HuH-7 (cell line): ENCODE measurements around the gene CFAP52.
"Not testable (repeated sequence)": the region's sequence is repeated elsewhere in the genome, so short reads cannot be mapped to it uniquely, and the experiment has no call there.

Experiments used
- DNase-seq: peaks from one replicate; pipeline ENCODE4 v3.0.0; 2011; ENCODE audit warnings: low spot score

Gene CFAP52

DNA sequence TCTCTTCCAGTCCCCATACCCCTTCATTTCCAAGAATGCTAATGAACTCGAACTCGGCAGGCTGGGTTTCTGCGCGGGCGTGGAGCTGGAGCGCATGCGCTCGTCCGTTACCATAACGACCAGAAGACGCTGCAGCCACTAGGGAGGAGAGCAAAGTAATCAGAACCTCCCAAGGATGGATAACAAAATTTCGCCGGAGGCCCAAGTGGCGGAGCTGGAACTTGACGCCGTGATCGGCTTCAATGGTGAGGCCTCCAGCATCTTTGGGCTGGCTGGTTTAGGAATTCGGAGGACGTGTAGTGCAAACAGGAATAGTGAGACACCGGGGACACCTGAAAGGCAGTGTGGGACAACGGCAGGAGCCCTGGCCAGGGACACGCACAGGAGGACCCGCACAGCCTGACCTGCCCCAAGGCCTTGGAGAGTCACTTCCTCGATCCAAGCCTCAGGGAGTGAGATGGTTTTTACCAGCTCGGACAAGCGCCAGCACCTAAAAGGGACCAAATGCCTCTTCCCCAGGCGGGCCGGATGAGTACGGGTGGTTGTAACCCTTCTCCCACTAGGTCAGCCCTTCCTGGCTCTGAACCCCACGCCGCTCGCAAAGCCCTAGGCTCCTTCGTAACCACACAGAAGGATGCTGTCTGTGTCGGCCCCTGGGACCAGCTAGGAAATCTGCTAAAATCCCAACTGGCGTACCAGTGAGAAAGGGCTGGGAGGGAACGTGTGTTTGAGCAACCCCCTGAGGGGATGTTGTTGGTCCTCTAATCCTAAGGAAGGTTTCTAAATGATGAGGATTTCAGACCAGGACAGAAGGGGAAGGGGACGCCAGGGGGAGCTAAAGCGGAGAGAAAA lies at the start of gene CFAP52:
TSS of gene CFAP52 (plus strand) at position 122 of the 852 bp plus-strand sequence. CDS start at position 176, 54 bp downstream.
- DNase-seq, result peak; percentile 48

- no peak for DNase-seq
Measured at GRCh38 chr17:9527788-9528187, 48.7 kb upstream of the CFAP52 start.

DNA sequence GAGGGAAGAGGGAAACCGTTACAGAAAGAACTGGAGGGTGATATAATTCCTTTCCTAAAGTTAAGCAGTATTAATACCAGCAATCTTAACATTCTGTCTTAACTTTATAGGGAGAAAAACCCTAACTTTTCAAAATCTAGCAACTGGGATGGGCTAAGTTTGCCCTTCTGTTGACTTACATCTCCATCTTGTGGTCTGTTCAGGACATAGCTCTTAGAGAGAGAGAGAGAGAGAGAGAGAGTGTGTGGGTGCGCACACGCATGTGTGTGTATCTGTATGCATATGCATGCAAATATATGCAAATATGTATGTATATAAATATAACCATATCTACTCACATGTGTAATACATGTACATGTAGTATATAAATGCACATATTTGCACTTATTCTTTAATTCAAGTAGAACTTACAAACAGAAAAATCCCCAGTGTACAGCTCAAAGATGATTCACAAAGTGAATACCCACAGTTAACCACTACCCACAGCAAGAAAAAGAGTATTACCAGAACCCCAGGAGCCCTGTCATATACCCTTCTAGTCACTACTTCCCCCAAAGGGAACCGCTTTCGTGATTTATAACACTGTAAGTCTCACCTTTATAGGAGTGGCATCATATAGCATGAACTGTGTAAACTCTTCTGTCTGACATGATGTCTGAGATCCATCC lies 47.3 kb upstream of the CFAP52 start:
- DNase-seq, result no peak

DNA sequence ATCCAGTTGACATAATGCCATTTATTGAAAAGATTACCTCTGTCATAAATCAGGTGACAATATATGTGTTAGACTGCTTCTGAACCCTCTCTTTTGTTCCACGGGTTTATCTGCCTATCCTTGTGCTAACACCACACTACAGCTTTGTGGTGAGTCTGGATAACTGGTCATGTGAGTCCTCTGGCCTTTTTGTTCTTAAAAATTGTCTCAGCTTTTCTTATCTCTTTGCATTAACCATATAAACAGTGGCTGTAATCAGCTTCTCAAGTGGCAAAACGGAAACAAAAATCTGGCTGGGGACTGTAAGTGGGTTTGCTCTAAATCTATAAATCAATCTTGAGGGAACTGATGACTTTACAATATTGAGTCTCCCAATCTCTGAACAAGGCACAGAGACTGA lies 45.4 kb upstream of the CFAP52 start:
- no peak for DNase-seq

GRCh38 chr17:9532715-9533114 lies 43.7 kb upstream of the CFAP52 start:
- DNase-seq, result no peak

DNA sequence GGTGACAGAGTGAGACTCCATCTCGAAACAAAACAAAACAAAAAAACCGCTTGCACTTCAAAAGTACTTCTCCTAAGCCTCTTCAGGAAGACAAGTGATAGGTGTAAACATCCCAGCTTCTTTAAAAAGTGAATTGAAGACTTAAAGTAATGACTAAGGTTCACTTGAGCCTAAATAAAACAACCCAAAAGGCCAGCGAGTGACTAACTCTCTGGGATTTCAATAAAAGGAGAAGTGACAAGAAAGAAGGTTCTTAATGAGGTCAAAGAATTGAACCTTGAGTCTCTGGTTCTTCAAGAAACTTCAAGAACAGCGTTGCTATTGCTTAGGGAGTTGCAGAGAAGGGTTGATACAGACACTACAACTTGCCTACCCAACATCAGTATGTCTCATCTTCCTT lies 43.0 kb upstream of the CFAP52 start:
- DNase-seq, result no peak

DNA sequence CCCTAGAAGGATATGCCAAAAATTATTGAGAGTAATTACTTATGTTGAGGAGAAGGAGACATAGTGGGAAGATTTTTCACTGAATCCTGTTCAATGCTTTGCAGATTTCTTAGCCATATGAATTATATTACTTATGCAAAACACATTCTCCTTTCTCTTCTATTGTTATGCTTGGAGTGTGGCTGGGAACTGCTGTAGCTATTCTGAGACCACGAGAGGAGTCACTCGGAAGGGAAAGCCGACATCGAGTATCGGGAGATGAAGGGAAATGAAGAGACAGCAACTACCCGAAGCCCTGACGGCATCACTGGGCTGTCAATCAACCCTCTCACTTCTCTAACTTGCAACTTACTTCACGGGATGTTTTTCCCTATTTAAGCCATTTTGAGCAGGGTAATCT lies 40.4 kb upstream of the CFAP52 start:
- DNase-seq, result no peak

GRCh38 chr17:9537177-9537776 lies 39.2 kb upstream of the CFAP52 start:
- no peak for DNase-seq

GRCh38 chr17:9538626-9539025 lies 37.8 kb upstream of the CFAP52 start:
- DNase-seq, result no peak

DNA sequence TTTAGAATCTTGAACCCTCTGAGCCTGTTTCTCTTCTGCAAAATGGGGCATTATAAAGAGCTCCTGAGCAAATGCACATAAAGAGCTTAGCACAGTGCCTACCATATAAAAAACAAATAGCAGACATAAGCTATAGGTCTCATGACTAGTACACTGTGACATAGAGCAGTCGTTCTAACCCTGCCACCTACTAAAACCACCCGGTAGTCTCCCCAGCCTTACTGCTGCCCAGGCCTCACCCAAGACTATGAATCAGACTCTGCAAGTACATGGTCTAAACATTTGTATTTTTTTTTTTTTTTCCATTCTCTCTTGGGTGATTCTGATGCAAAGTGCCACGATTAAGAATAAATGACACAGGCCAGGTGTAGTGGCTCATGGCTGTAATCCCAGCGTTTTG lies 34.7 kb upstream of the CFAP52 start:
- no peak for DNase-seq

DNA sequence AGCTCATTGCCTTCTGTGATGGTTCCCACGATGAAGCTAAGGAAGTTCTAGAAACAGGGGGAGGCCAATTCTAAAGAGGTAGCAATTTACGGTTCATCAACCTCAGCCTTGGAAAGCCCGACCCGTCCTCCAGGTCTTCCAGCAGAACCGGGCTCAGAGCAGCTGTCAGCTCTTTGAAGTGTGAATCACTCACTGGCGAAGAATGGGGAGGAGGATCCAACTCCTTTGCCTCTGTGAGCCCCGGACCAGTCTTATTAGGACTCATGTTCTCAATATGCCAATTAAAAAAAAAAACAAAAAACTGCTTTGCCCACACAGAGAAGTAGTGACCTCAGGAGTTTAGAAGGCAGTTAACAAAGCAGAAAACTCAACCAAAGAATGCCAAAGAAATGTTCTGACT lies 32.2 kb upstream of the CFAP52 start:
- DNase-seq, result no peak

DNA sequence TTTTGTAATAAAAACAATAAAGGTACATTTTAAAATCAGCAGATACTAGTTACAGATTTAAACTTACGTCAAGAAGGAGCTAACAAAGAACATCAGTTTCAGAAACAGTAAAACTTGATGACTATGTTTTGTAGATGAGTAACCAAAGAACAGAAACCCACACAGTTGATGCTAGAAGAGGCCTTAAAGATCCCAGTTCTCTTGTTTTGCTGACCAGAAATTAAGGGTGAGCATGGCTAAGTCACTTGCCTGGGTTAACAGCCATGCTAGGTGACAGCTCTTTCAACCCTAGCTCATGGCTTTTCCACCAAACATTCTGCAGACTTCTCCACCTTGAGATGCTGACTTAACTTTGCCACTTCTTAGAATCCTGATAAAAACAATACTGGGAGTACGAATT lies 27.2 kb upstream of the CFAP52 start:
- no peak for DNase-seq

- DNase-seq, result no peak
Measured at GRCh38 chr17:9553181-9553580, 23.3 kb upstream of the CFAP52 start.

GRCh38 chr17:9553596-9553995 lies 22.8 kb upstream of the CFAP52 start:
- DNase-seq, result no peak

DNA sequence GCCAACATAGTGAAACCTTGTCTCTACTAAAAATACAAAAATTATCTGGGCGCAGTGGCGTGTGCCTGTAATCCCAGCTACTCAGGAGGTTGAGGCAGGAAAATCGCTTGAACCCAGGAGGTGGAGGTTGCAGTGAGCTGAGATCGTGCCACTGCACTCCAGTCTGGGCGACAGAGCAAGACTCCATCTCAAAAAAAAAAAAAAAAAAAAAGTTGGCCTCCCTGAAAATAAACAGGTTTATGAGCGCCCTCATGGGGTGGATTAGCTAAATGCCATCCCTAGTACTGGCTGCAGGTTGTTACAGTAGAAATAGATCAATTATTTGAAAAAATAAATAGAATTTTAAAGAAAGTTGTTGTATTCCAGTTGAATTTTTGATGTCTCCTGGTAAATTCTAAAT lies 21.7 kb upstream of the CFAP52 start:
- DNase-seq, result peak; percentile 49

- DNase-seq, result no peak
Measured at GRCh38 chr17:9557161-9557755, 19.2 kb upstream of the CFAP52 start.

DNA sequence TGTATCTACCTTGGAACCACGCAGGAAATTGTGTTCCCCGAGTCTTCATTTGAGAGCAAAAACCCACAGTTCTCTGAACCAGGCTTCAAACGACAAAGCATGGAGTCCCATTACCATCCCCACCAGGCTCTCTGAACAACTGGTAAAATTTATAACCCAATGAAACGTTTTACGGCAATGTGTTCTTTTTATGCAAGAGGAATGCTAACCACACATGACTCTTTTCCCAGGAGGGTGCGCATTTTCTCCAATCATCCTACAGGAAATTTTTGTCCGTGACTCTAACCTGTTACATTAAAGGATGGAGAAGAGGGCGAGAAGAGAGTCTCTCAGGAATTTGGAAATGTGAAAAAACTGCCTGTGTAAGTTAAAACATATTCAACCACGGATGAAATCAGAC lies 18.6 kb upstream of the CFAP52 start:
- no peak for DNase-seq

DNA sequence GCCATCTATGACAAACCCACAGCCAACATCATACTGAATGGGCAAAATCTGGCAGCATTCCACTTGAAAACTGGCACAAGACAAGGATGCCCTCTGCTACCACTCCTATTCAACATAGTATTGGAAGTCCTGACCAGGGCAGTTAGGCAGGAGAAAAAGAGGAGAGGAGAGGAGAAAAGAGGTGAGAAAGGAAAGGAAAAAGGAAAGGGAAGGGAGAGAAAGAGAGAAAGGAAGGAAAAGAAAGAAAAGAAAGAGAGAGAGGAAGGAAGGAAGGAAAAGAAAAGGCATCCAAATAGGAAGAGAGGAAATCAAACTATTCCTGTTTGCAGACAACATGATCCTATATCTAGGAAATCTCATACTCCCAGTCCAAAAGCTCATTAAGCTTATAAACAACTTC lies 12.3 kb upstream of the CFAP52 start:
- DNase-seq, result no peak

DNA sequence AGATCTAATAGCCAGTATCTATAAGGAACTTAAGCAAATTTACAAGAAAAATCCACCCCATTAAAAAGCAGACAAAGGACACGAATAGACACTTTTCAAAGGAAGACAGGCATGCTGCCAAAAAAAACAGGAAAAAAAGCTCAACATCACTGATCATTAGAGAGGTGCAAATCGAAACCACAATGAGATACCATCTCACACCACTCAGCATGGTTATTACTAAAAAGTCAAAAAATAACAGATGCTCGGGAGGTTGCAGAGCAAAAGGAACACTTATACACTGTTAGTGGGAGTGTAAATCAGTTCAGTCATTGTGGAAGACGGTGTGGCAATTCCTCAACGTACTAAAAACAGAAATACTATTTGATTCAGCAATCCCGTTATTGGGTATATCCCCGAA lies 10.4 kb upstream of the CFAP52 start:
- no peak for DNase-seq

DNA sequence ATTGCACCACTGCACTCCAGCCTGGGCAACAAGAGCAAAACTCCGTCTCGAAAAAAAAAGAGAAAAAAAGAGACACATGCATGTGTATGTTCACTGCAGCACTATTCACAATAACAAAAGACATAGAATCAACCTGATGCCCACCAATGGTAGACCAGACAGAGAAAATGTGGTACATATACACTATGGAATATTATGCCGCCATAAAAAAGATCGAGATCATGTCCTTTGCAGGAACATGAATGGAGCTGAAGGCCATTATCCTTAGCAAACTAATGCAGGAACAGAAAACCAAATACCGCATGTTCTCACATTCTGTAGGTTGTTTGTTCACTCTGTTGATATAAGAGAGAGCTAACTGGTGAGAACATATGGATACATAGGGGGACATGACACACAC lies 9.7 kb upstream of the CFAP52 start:
- not testable (repeated sequence) for DNase-seq

GRCh38 chr17:9568004-9568403 lies 8.4 kb upstream of the CFAP52 start:
- no peak for DNase-seq

DNA sequence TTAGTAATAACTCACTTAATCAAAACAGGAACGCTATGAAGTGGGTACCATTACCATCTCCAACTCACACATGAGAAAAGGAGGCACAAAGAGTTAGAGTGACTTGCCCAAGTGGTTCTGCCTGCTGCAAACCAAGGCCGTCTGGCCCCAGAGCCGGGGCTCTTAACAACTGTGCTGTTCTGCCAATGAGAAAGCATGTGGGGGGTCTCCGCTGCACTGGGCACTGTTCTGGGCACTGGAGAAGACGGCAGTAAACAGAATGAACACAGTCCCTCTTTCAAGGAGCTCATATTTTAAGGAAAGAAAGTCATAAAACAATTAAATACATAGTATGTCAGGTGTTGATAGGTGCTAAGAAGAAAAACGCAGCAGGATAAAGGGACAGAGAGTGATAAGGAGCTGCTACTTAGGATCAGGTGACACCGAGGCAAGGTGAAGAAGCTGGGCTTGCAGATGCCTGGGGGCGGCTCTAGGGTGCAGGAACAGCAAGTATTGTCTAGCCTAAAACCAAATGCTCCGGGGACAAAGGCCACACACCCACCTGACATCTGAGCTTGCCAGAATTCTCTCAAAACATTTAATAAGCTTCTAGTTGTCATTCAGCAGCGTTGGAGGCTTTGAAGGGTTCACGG lies 7.4 kb upstream of the CFAP52 start:
- DNase-seq, result no peak
